ENCODE measurements around the gene SLC1A3. TPM values are rescaled to one million over a fixed set of nuclear protein-coding genes. Genes with fewer than 3 reads are reported as not detected.

SLC1A3 gene
- total and polyA plus RNA-seq, 2 of the 4 experiments (the other 2 are of a cell fraction) = 0.27 to 1.3 TPM

DNA sequence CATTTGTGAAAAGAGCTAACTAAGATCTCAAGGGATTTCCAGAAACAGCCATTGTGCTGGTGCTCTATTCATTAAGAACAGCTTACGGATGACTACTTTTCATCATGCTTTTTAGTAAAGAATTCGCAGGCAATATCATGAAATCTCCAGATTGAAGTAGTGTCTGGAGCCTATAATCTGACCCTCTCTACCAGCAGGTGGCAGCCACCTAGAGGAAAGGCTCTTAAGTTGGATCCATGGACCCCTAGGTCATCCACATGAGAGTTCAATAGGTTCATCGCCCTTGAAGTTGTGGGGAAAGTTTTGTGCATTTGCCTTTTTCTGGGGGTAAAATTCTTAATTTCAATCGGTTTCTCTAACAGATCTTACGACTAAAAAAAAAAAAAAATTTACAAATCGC, 82.3 kb downstream of the SLC1A3 start:
- Histone ChIP-seq H3K18ac (ENCODE audit: low read depth, low read length) (no peak overlapping the region), H2BK5ac (ENCODE audit: low read depth, low read length, poor library complexity, severe bottlenecking) (no peak overlapping the region), H3K23ac (ENCODE audit: low read depth, low read length) (no peak overlapping the region), H2AK9ac (replicated peaks; ENCODE audit: low read depth, low read length, poor library complexity) (no peak overlapping the region), H3K4me1 (ENCODE audit: control insufficient read depth, insufficient read depth, low read length) (peaks cover 4% of the 10 kb centered on the region; the same call in 1 of the 2 replicates), H4K5ac (ENCODE audit: low read depth, low read length) (no peak overlapping the region), H2BK20ac (ENCODE audit: low read depth, low read length) (no peak overlapping the region), H4K91ac (ENCODE audit: insufficient read depth, low read depth, low read length) (no peak overlapping the region), H3K4me3 (ENCODE audit: insufficient read depth, low read depth, low read length) (no peak overlapping the region), H3K4me2 (ENCODE audit: low read depth, low read length) (no peak overlapping the region), H3K56ac (ENCODE audit: extremely low read depth, insufficient read depth, low read length) (no peak overlapping the region), H2AFZ (replicated peaks; ENCODE audit: low read length, poor library complexity) (no peak overlapping the region), H3K9ac (ENCODE audit: low read depth, low read length) (no peak overlapping the region), H3K14ac (replicated peaks; ENCODE audit: low read depth, low read length) (no peak overlapping the region), H4K20me1 (ENCODE audit: insufficient read depth, low read length) (no peaks in the 10 kb centered on the region), H3K79me1 (ENCODE audit: low read depth in 1 of 2, low read length in 2 of 2) (no peaks in the 10 kb centered on the region), H3K27me3 (ENCODE audit: control insufficient read depth, insufficient read depth, low read length) (no peaks in the 10 kb centered on the region), H2BK15ac (ENCODE audit: low read depth, low read length) (no peak overlapping the region), H3K9me3 (ENCODE audit: control insufficient read depth, insufficient read depth, low read length) (no peaks in the 10 kb centered on the region), H3K4ac (ENCODE audit: low read depth, low read length) (no peak overlapping the region), H3K36me3 (ENCODE audit: control insufficient read depth, insufficient read depth, low read length) (no peaks in the 10 kb centered on the region), H3K27ac (ENCODE audit: insufficient read depth, low read length) (no peak overlapping the region), H3K9me1 (ENCODE audit: insufficient read depth, low read length) (peaks cover 3% of the 10 kb centered on the region; the same call in 1 of the 2 replicates), H2AK5ac (ENCODE audit: low read depth, low read length) (no peak overlapping the region), H4K8ac (ENCODE audit: low read depth in 2 of 2, low read length in 2 of 2) (no peak overlapping the region), H2BK120ac (ENCODE audit: low read depth, low read length) (no peak overlapping the region)
- POLR2A ChIA-PET (ENCODE audit: unreplicated experiment) = no interaction called here
- intact Hi-C loops (cut with micrococcal nuclease) = no loop called here
- in situ Hi-C loops (cut with MboI; ENCODE audit: low sequenced_read_pairs) = no loop called here
- dilution Hi-C loops (cut with HindIII; ENCODE audit: low sequenced_read_pairs, unreplicated experiment) = no loop called here
- BruUV-seq (replicated peaks) = no TSS peak
- DNase-seq = peak; percentile 4
- TF ChIP-seq, protein P1, sequence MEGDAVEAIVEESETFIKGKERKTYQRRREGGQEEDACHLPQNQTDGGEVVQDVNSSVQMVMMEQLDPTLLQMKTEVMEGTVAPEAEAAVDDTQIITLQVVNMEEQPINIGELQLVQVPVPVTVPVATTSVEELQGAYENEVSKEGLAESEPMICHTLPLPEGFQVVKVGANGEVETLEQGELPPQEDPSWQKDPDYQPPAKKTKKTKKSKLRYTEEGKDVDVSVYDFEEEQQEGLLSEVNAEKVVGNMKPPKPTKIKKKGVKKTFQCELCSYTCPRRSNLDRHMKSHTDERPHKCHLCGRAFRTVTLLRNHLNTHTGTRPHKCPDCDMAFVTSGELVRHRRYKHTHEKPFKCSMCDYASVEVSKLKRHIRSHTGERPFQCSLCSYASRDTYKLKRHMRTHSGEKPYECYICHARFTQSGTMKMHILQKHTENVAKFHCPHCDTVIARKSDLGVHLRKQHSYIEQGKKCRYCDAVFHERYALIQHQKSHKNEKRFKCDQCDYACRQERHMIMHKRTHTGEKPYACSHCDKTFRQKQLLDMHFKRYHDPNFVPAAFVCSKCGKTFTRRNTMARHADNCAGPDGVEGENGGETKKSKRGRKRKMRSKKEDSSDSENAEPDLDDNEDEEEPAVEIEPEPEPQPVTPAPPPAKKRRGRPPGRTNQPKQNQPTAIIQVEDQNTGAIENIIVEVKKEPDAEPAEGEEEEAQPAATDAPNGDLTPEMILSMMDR (conservative IDR thresholded peaks at IDR 0.05; ENCODE audit: low read depth, low read length) = no peak
- no peak for TF ChIP-seq POLR2A (IDR thresholded peaks at IDR 0.05; ENCODE audit: low read depth, low read length)
- no peak for TF ChIP-seq RAD21 (IDR thresholded peaks at IDR 0.05; ENCODE audit: low read length)
- CTCF ChIA-PET = interaction anchor here (0.6 to 0.7 kb wide), 2 partner anchors 63 to 610 kb away, joined by 3 to 4 read pairs; no protein-coding TSS in a partner anchor
- ATAC-seq (ENCODE audit: low read depth) = no peak
- WGBS, 2 experiments (ENCODE audit: extremely low coverage in 2 of 2, insufficient read length in 1 of 2) = no CpG with 5 or more reads among the region's 6 CpGs
